ENCODE results near the gene ZFR. TPM values are rescaled to one million over a fixed set of nuclear protein-coding genes. Genes with fewer than 3 reads are reported as not detected.
A peak's percentile ranks its signal among the peaks of the same experiment; 100 is the strongest.

The ZFR gene
- total and polyA plus RNA-seq, 9 of the 15 experiments (the other 6 are each of a cell fraction or from before 2014, with no cell fraction given), result 35.5 to 108 (median 71.1) TPM

GRCh38 chr5:32311404-32312196 lies 132.9 kb downstream of the ZFR start (continued):
- TF ChIP-seq TEAD4 (IDR thresholded peaks at IDR 0.05; ENCODE audit: low read length) (0 out of 2 replicates have a peak, but pooled peaks have one; percentile 9), TEAD4 (CRISPR knock-in tag; IDR thresholded peaks at IDR 0.05; ENCODE audit: borderline replicate concordance) (no peak), MLLT1 (IDR thresholded peaks at IDR 0.05) (0 out of 4 replicates have a peak, but pooled peaks of 1 of the 2 experiments have one; percentile 42), CEBPB (tag; IDR thresholded peaks at IDR 0.05) (peak; percentile 72), ZNF445 (CRISPR knock-in tag; IDR thresholded peaks at IDR 0.05; ENCODE audit: low read depth) (no peak), CEBPG (CRISPR knock-in tag; IDR thresholded peaks at IDR 0.05) (peak; percentile 64), CEBPG (tag; conservative IDR thresholded peaks at IDR 0.05 in 1 of 2, IDR thresholded peaks at IDR 0.05 in 1 of 2) (peak in 1 of 2 experiments; percentile 47; a peak in 1 of 4 replicates), ZKSCAN1 (IDR thresholded peaks at IDR 0.05; ENCODE audit: low read depth, low read length) (peak; percentile 89), BRD9 (IDR thresholded peaks at IDR 0.05; ENCODE audit: low read depth, partially characterized antibody) (no peak), FOXK1 (CRISPR knock-in tag; IDR thresholded peaks at IDR 0.05; ENCODE audit: borderline replicate concordance) (0 out of 2 replicates have a peak, but pooled peaks have one; percentile 48)
